GM13977 (cell line): ENCODE data around the gene SPAG9.
"Not testable (repeated sequence)": the region's sequence is repeated elsewhere in the genome, so short reads cannot be mapped to it uniquely, and the experiment has no call there.

ENCODE experiments used
- DNase-seq: peaks from one replicate; pipeline ENCODE4 v3.0.0; 2012; ENCODE audit warnings: low spot score
- in situ Hi-C: fragments of 300-500 bp; cut with MboI; formaldehyde crosslinking; loops from one replicate; pipeline ENCODE4 v1.12.0; 2022; ENCODE audit warnings: low sequenced_read_pairs, low pct_unique_long_range_greater_than_20kb, mixed read lengths, inconsistent platforms; ENCODE audit not compliant: unreplicated experiment
- TF ChIP-seq, protein P1 (sequence below): IDR thresholded peaks from 2 replicates; pipeline ENCODE4 v1.5.1; 2012; ENCODE audit warnings: mild to moderate bottlenecking, control low read depth; ENCODE audit not compliant: insufficient read depth; ENCODE audit errors: extremely low read depth, missing control alignments

The SPAG9 gene

DNA sequence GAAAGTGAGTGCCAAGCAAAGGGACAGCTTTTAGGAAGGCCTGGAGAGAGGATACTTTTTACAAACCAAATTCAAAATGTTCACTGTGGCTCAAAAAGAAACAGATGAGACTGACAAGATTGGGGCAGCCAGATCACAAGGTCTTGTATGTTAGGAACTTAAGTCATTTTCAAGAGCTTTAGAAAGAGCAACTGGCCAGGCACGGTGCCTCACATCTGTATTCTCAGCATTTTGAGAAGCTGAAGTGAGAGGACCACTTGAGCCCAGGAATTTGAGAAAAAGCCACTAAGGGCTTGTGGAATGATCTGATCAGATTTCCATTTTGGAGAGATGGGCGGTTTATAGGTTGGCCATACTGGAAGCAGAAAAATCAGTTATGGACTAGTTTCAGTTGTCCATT is 17.2 kb downstream of the SPAG9 start:
- in situ Hi-C loops, result no loop called here
- TF ChIP-seq, protein P1, sequence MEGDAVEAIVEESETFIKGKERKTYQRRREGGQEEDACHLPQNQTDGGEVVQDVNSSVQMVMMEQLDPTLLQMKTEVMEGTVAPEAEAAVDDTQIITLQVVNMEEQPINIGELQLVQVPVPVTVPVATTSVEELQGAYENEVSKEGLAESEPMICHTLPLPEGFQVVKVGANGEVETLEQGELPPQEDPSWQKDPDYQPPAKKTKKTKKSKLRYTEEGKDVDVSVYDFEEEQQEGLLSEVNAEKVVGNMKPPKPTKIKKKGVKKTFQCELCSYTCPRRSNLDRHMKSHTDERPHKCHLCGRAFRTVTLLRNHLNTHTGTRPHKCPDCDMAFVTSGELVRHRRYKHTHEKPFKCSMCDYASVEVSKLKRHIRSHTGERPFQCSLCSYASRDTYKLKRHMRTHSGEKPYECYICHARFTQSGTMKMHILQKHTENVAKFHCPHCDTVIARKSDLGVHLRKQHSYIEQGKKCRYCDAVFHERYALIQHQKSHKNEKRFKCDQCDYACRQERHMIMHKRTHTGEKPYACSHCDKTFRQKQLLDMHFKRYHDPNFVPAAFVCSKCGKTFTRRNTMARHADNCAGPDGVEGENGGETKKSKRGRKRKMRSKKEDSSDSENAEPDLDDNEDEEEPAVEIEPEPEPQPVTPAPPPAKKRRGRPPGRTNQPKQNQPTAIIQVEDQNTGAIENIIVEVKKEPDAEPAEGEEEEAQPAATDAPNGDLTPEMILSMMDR, result no peak
- no peak for DNase-seq

DNA sequence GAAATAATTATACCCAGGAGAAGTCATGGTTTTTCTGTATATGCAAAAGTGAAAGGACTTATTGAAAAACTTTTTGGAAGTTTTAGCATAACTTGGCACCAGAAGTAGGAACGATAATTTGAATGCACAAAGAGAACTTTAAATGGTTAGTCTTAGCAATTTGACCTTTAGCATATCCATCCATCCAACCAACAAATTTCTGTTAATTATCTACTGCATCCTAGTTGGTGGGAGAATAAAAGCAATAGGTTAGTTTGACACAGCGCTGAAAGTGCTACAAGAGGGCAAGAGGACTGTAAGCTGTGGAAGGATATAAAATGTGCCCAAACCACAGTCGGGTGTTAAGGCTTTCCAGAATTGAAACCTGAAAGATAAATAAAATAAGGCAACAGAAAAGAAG is 17.6 kb downstream of the SPAG9 start:
- in situ Hi-C loops, result no loop called here
- TF ChIP-seq, protein P1, result no peak
- no peak for DNase-seq

DNA sequence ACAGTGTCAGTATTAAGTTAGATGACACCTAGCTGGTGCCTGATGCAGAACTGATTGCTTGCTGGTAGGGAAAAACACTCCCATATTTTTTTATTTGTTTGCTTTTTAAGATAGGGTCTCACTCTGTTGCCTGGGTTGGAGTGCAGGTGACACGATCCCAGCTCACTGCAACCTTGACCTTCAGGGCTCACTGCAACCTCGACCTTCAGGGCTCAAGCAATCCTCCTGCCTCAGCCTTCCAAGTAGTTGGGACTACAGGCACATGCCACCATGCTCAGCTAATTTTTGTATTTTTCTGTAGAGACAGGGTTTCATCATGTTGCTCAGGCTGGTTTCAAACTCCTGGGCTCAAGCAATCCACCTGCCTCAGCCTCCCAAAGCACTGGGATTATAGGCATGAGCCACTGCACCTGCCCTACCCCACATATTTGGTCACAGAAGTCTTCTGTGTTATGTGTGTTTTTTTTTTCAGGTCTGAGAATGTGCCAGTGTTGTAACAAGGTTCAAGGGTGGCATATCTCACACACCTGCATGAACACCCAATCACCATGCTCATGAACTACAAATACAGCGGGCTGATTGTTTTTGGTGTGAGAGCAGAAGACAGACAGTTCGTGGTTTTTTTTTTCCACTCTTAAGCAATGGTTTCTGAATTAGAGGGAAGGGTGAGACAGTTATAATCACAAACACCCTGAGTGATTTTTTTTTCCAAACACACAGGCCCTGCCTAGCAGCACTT is 22.8 kb downstream of the SPAG9 start:
- DNase-seq, result no peak
- in situ Hi-C loops, result no loop called here
- TF ChIP-seq, protein P1, result no peak

DNA sequence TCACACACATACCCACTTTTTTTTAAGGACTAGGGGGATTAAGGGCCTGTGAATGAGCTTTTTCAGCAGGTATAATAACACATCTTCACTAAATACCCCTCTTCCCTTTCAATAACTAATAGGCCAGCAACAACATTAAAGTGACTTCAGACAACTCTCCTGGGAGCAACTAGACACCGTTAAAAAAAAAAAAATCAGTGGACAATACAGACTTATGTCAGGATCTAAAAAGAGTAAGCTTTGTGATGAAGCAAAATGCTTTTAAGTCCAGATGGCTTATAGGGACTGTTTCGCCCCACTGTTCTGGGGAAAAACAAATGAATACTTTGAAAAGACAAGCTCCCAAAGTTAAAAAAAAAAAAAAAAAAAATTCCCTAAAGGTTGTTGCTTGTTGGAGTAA is 29.0 kb downstream of the SPAG9 start:
- TF ChIP-seq, protein P1, result no peak
- in situ Hi-C loops, result no loop called here

DNA sequence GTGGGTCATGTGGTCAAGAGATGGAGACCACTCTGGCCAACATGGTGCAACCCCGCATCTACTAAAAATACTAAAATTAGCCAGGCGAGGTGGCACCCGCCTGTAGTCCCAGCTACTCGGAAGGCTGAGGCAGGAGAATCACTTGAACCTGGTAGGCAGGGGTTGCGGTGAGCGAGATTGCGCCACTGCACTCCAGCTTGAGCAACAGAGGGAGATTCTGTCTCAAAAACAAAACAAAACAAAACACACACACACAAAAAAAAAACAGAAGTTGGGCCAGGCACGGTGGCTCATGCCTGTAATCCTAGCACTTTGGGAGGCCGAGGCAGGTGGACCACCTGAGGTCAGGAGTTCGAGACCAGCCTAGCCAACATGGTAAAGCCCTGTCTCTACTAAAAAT is 31.8 kb downstream of the SPAG9 start:
- DNase-seq, in situ Hi-C loops: not testable (repeated sequence)

More for the DNA sequence above, 29.0 kb downstream of the SPAG9 start:
- DNase-seq, result no peak

DNA sequence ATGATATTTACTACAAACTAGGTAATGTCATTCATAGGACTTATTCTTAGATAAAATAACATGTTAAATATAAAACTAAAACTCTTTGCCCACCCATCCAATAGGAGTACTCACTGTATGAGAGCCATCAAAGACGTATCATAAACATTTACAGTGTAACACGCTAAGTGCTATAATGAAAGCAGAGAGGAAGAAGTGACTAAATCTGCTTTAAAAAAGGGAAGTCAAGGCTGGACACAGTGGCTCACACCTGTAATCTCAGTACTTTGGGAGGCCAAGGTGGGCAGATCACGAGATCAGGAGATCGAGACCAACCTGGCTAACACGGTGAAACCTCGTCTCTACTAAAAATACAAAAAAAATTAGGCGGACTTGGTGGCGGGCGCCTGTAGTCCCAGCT is 32.4 kb downstream of the SPAG9 start:
- in situ Hi-C loops, result no loop called here
- DNase-seq, result no peak
- TF ChIP-seq, protein P1, result no peak

DNA sequence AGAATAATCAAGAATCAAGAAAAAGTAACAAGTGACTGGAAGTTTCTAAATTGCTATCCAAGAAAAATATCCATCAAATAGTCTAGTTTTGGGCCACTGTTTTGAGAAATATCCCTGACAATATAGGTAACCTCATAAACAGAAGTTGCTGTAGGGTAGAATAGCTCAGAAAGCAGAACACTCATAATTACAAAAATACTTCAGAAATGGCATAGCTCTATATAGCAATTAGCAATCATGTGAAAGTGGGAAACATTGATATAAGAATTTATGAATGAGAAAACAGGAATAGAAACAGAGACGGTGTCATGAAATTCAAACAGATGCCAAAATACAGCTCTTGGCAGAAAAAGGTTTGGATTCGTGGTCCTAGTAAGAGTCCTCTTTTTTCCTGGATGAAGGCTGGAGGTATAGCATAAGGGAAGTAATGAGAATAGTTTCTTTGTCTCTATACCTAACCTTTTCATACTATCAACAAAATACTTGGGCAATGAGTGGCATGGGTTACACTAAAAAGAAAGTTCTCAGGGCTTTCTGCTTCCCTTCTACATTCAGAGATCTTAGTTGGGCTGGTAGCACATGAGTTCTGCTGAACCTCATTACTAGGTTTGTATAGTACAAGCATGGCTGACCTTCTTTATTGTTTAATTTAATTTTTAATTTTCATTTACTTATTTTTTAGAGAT is 33.5 kb downstream of the SPAG9 start:
- TF ChIP-seq, protein P1, result no peak
- no peak for DNase-seq
- in situ Hi-C loops, result no loop called here
